HUDEP-2 (cell line): ENCODE data around the gene THOC5.
"Not testable (repeated sequence)": the region's sequence is repeated elsewhere in the genome, so short reads cannot be mapped to it uniquely, and the experiment has no call there.

ENCODE experiments used
- DNase-seq, 76 experiments: peaks; one replicate each; lab custom pipeline; 2025; ENCODE audit not compliant: unreplicated experiment in 76 of 76; lab: John Stamatoyannopoulos, UW

Gene THOC5

GRCh38 chr22:29553351-29554224 is at the start of gene THOC5:
TSS of gene THOC5 (minus strand) at chr22:29553757. CDS start at chr22:29549147, 4,610 bp downstream.
- peak in 75 of 76 experiments; percentile 27 to 95 (median 89) for DNase-seq

GRCh38 chr22:29598684-29599020 is 45.1 kb upstream of the THOC5 start:
- no peak for DNase-seq

- not testable (repeated sequence) for DNase-seq
These were observed 44.5 kb upstream of the THOC5 start for GRCh38 chr22:29597871-29598683.

GRCh38 chr22:29596408-29596807 is 42.9 kb upstream of the THOC5 start:
- no peak for DNase-seq

GRCh38 chr22:29594447-29594846 is 40.9 kb upstream of the THOC5 start:
- DNase-seq = not testable (repeated sequence)

- DNase-seq = no peak
These were observed 40.4 kb upstream of the THOC5 start for GRCh38 chr22:29593923-29594322.

GRCh38 chr22:29587938-29588699 is 34.6 kb upstream of the THOC5 start:
- DNase-seq = peak in 4 of 76 experiments; percentile 3 to 24 (median 11)

- DNase-seq = not testable (repeated sequence)
These were observed 32.7 kb upstream of the THOC5 start for GRCh38 chr22:29586193-29586705.

- no peak for DNase-seq
These were observed 31.4 kb upstream of the THOC5 start for GRCh38 chr22:29584975-29585374.

- DNase-seq = no peak
These were observed 28.2 kb upstream of the THOC5 start for GRCh38 chr22:29581799-29582198.

GRCh38 chr22:29580200-29580810 is 26.7 kb upstream of the THOC5 start:
- peak in 2 of 76 experiments; percentile 5 to 17 for DNase-seq

- no peak for DNase-seq
These were observed 25.1 kb upstream of the THOC5 start for GRCh38 chr22:29578462-29579200.

- DNase-seq = no peak
These were observed 21.3 kb upstream of the THOC5 start for GRCh38 chr22:29574762-29575450.

GRCh38 chr22:29570912-29571549 is 17.5 kb upstream of the THOC5 start:
- no peak for DNase-seq

GRCh38 chr22:29570456-29570855 is 16.9 kb upstream of the THOC5 start:
- DNase-seq = no peak

- peak in 7 of 76 experiments; percentile 7 to 50 (median 28) for DNase-seq
These were observed 15.6 kb upstream of the THOC5 start for GRCh38 chr22:29569011-29569678.

- DNase-seq = no peak
These were observed 13.8 kb upstream of the THOC5 start for GRCh38 chr22:29567338-29567737.

GRCh38 chr22:29566513-29566912 is 13.0 kb upstream of the THOC5 start:
- not testable (repeated sequence) for DNase-seq
